Liver (tissue), 9 donors: ENCODE data around the gene RPL29. TPM values are rescaled to one million over a fixed set of nuclear protein-coding genes. Genes with fewer than 3 reads are reported as not detected.

ENCODE experiments used
- DNase-seq: peaks from one replicate; pipeline ENCODE4 v3.0.0-alpha.2; 2017; ENCODE audit warnings: low spot score
- H3K27ac ChIP-seq, 2 donors: one replicate each; pipeline ENCODE4 v1.7.0; 2013; ENCODE audit warnings: inconsistent platforms in 2 of 2, low read length in 2 of 2, control low read depth in 1 of 2, low read depth in 1 of 2, mild to moderate bottlenecking in 1 of 2
- H3K27me3 ChIP-seq, 4 donors: one replicate each; pipeline versions ENCODE4 v1.6.1 to v1.7.0; 2013; ENCODE audit warnings: low read length in 3 of 4, inconsistent platforms in 1 of 4, mild to moderate bottlenecking in 1 of 4, moderate library complexity in 1 of 4; ENCODE audit not compliant: control insufficient read depth in 4 of 4, insufficient read depth in 4 of 4
- H3K36me3 ChIP-seq, 4 donors: one replicate each; pipeline versions ENCODE4 v1.6.1 to v1.7.0; 2013; ENCODE audit warnings: low read length in 3 of 4, mild to moderate bottlenecking in 3 of 4, low read depth in 1 of 4, moderate library complexity in 1 of 4; ENCODE audit not compliant: control insufficient read depth in 4 of 4, insufficient read depth in 3 of 4
- H3K4me1 ChIP-seq, 4 donors: one replicate each; pipeline versions ENCODE4 v1.6.1 to v1.7.0; 2013; ENCODE audit warnings: low read length in 3 of 4, mild to moderate bottlenecking in 3 of 4, moderate library complexity in 1 of 4; ENCODE audit not compliant: control insufficient read depth in 4 of 4, insufficient read depth in 4 of 4
- H3K4me3 ChIP-seq, 3 donors: one replicate each; pipeline versions ENCODE4 v1.6.1 to v1.7.0; 2013; ENCODE audit warnings: low read length in 3 of 3, control low read depth in 1 of 3, low read depth in 1 of 3, mild to moderate bottlenecking in 1 of 3
- H3K9ac ChIP-seq, 2 donors: one replicate each; pipeline ENCODE4 v1.7.0; 2013; ENCODE audit warnings: low read length in 2 of 2, mild to moderate bottlenecking in 2 of 2, moderate library complexity in 2 of 2, control low read depth in 1 of 2, low read depth in 1 of 2
- H3K9me3 ChIP-seq, 4 donors: one replicate each; pipeline versions ENCODE4 v1.6.1 to v1.7.0; 2013; ENCODE audit warnings: low read length in 3 of 4; ENCODE audit not compliant: control insufficient read depth in 4 of 4
- CTCF ChIP-seq: fragments of 150-350 bp; IDR thresholded peaks from 2 replicates; pipeline ENCODE4 v1.5.1; 2017; ENCODE audit warnings: improper control_type of control experiment, low read depth, low read length; ENCODE audit not compliant: missing input control
- EGR1 ChIP-seq, 2 donors: IDR thresholded peaks; 2 replicates each; pipeline ENCODE4 v1.6.1; 2016 to 2018; ENCODE audit warnings: antibody characterized with exemption in 2 of 2, low read depth in 2 of 2
- FOXA1 ChIP-seq: IDR thresholded peaks from 2 replicates; pipeline ENCODE4 v1.6.1; 2016; ENCODE audit warnings: antibody characterized with exemption
- FOXA2 ChIP-seq: IDR thresholded peaks from 2 replicates; pipeline ENCODE4 v1.6.1; 2016; ENCODE audit warnings: antibody characterized with exemption
- GABPA ChIP-seq, 2 donors: IDR thresholded peaks in 1 of 2; conservative IDR thresholded peaks in 1 of 2; 2 replicates each; pipeline ENCODE4 v1.6.1; 2016; ENCODE audit warnings: antibody characterized with exemption in 2 of 2, mild to moderate bottlenecking in 1 of 2, moderate library complexity in 1 of 2
- HNF4A ChIP-seq, 2 donors: conservative IDR thresholded peaks; 2 replicates each; pipeline ENCODE4 v1.6.1; 2016; ENCODE audit warnings: antibody characterized with exemption in 2 of 2, mild to moderate bottlenecking in 2 of 2
- HNF4G ChIP-seq: IDR thresholded peaks from 2 replicates; pipeline ENCODE4 v1.6.1; 2016; ENCODE audit warnings: antibody characterized with exemption
- JUND ChIP-seq, 2 donors: IDR thresholded peaks; 2 replicates each; pipeline ENCODE4 v1.6.1; 2016; ENCODE audit warnings: antibody characterized with exemption in 2 of 2
- MAX ChIP-seq: IDR thresholded peaks from 2 replicates; pipeline ENCODE4 v1.6.1; 2016; ENCODE audit warnings: antibody characterized with exemption
- NR2F2 ChIP-seq: IDR thresholded peaks from 2 replicates; pipeline ENCODE4 v1.6.1; 2016; ENCODE audit warnings: antibody characterized with exemption
- RAD21 ChIP-seq, 2 donors: IDR thresholded peaks; 2 replicates each; pipeline ENCODE4 v1.6.1; 2016; ENCODE audit warnings: antibody characterized with exemption in 2 of 2, mild to moderate bottlenecking in 2 of 2
- REST ChIP-seq: IDR thresholded peaks from 2 replicates; pipeline ENCODE4 v1.6.1; 2016; ENCODE audit warnings: antibody characterized with exemption, mild to moderate bottlenecking
- RXRA ChIP-seq, 2 donors: IDR thresholded peaks; 2 replicates each; pipeline ENCODE4 v1.6.1; 2017 to 2018; ENCODE audit warnings: antibody characterized with exemption in 2 of 2, mild to moderate bottlenecking in 1 of 2
- SP1 ChIP-seq: IDR thresholded peaks from 2 replicates; pipeline ENCODE4 v1.6.1; 2018; ENCODE audit warnings: antibody characterized with exemption, mild to moderate bottlenecking
- TAF1 ChIP-seq: conservative IDR thresholded peaks from 2 replicates; pipeline ENCODE4 v1.6.1; 2016; ENCODE audit warnings: antibody characterized with exemption, mild to moderate bottlenecking
- YY1 ChIP-seq: IDR thresholded peaks from 2 replicates; pipeline ENCODE4 v1.6.1; 2016; ENCODE audit warnings: antibody characterized with exemption, mild to moderate bottlenecking
- WGBS: extraction: QIAGEN DNeasy Blood & Tissue Kit; methylation state at CpG from one replicate; pipeline ENCODE4 v1.1.7; 2013; 5-methylcytosine and 5-hydroxymethylcytosine counted together
- polyA plus RNA-seq, 2 donors: library from polyadenylated mRNA; stranded (reverse) in 1 of 2; unstranded in 1 of 2; fragments of 200-250 nt in 1 of 2; fragments of >200 nt in 1 of 2; fragmentation: Nextera tagmentation in 1 of 2; extraction: Ambion mirVana in 1 of 2; gene quantifications; one replicate each; pipeline versions ENCODE4 v1.2.1 to v1.2.3, GENCODE V29; 2013 to 2015
- total RNA-seq, 2 donors: library from RNA; depleted of rRNA; stranded (reverse); fragments of >200 nt; gene quantifications; one replicate each; pipeline ENCODE4 v1.2.3, GENCODE V29; 2014
- TF ChIP-seq, protein P1 (sequence below): IDR thresholded peaks from 2 replicates; pipeline ENCODE4 v1.6.1; 2016; ENCODE audit warnings: antibody characterized with exemption
- TF ChIP-seq, protein P2 (sequence below): IDR thresholded peaks from 2 replicates; pipeline ENCODE4 v1.6.1; 2016; ENCODE audit warnings: antibody characterized with exemption
- donor health status: healthy.
- donor health status: healthy.
- donor health status: healthy.
- donor health status: healthy.
- donor health status: healthy.

RPL29 gene
- total and polyA plus RNA-seq, 4 donors, result 292 to 789 (median 388) TPM

GRCh38 chr3:52001443-52001974 is 5.8 kb upstream of the RPL29 start:
- H3K9ac ChIP-seq, result no peak overlapping the region
- WGBS, result 2% methylated on average over 18 of the region's 18 CpGs

DNA sequence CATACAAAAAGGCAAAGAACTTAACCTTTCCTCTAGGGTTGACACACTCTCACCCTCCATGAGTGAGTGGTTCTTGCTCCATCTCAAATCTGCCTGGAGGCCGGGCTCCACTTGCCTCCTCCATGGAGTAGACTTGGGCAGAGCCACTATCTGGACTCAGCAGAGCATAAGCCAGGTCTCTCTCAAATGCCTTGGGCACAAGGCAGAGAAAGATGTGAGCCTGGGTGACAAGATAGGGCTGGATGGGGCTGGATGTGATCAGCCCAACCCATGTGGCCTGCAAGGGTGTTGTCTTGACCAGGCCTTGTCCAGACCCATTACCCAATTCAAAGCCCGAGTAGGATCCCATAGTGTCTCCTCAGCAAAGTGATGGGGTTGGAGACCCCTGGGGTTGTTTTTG is 4.2 kb upstream of the RPL29 start:
- H3K27ac ChIP-seq, result no peak overlapping the region
- H3K9me3 ChIP-seq, result no peaks in the 10 kb centered on the region
- 91% methylated on average over 2 of the region's 2 CpGs for WGBS
- H3K36me3 ChIP-seq, result peaks cover 0 to under 1% (median 0%) of the 10 kb centered on the region in 4 donors
- H3K4me1 ChIP-seq, result peaks cover 2 to 10% (median 5%) of the 10 kb centered on the region in 4 donors
- H3K4me3 ChIP-seq, result no peak overlapping the region
- H3K9ac ChIP-seq, result no peak overlapping the region
- TF ChIP-seq JUND (IDR thresholded peaks at IDR 0.05), result no peak
- TF ChIP-seq FOXA1, result no peak
- TF ChIP-seq, protein P1, sequence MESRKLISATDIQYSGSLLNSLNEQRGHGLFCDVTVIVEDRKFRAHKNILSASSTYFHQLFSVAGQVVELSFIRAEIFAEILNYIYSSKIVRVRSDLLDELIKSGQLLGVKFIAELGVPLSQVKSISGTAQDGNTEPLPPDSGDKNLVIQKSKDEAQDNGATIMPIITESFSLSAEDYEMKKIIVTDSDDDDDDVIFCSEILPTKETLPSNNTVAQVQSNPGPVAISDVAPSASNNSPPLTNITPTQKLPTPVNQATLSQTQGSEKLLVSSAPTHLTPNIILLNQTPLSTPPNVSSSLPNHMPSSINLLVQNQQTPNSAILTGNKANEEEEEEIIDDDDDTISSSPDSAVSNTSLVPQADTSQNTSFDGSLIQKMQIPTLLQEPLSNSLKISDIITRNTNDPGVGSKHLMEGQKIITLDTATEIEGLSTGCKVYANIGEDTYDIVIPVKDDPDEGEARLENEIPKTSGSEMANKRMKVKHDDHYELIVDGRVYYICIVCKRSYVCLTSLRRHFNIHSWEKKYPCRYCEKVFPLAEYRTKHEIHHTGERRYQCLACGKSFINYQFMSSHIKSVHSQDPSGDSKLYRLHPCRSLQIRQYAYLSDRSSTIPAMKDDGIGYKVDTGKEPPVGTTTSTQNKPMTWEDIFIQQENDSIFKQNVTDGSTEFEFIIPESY, result no peak
- TF ChIP-seq, protein P2, sequence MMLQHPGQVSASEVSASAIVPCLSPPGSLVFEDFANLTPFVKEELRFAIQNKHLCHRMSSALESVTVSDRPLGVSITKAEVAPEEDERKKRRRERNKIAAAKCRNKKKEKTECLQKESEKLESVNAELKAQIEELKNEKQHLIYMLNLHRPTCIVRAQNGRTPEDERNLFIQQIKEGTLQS, result no peak
- TF ChIP-seq TAF1, result no peak
- TF ChIP-seq REST, result no peak
- TF ChIP-seq NR2F2, result no peak
- no peak for TF ChIP-seq RXRA (IDR thresholded peaks at IDR 0.05)
- TF ChIP-seq HNF4A (conservative IDR thresholded peaks at IDR 0.05), result no peak
- TF ChIP-seq RAD21 (IDR thresholded peaks at IDR 0.05), result no peak
- TF ChIP-seq SP1, result no peak
- TF ChIP-seq GABPA (IDR thresholded peaks at IDR 0.05 in 1 of 2, conservative IDR thresholded peaks at IDR 0.05 in 1 of 2), result no peak
- no peak for TF ChIP-seq MAX
- TF ChIP-seq EGR1 (IDR thresholded peaks at IDR 0.05; ENCODE audit: low read depth in 2 of 2), result no peak
- no peak for TF ChIP-seq YY1
- no peak for TF ChIP-seq CTCF
- no peak for TF ChIP-seq FOXA2
- no peak for TF ChIP-seq HNF4G
- H3K27me3 ChIP-seq, result no peaks in the 10 kb centered on the region
- peak; percentile 67 for DNase-seq

More at GRCh38 chr3:52001443-52001974, 5.8 kb upstream of the RPL29 start:
- H3K4me3 ChIP-seq, result no peak overlapping the region
- DNase-seq, result peak; percentile 85
- H3K4me1 ChIP-seq, result peaks cover 0 to 18% (median 1%) of the 10 kb centered on the region in 4 donors
- H3K9me3 ChIP-seq, result no peaks in the 10 kb centered on the region
- no peak for TF ChIP-seq GABPA (IDR thresholded peaks at IDR 0.05 in 1 of 2, conservative IDR thresholded peaks at IDR 0.05 in 1 of 2)
- no peak for TF ChIP-seq FOXA1
- TF ChIP-seq CTCF, result peak; percentile 77
- TF ChIP-seq SP1, result no peak
- TF ChIP-seq HNF4A (conservative IDR thresholded peaks at IDR 0.05), result no peak
- peak; percentile 89 to 96 for TF ChIP-seq RAD21 (IDR thresholded peaks at IDR 0.05)
- no peak overlapping the region for H3K27ac ChIP-seq
- no peaks in the 10 kb centered on the region for H3K27me3 ChIP-seq
- no peaks in the 10 kb centered on the region for H3K36me3 ChIP-seq
